B cell (primary cell): ENCODE results near the gene APP. TPM values are rescaled to one million over a fixed set of nuclear protein-coding genes. Genes with fewer than 3 reads are reported as not detected.

Source experiments
- ATAC-seq: fragments of 200-7000 bp; cut with Tn5 transposase; one replicate; pipeline ENCODE4 v1.10.0; 2021; ENCODE audit warnings: low read depth, mild to moderate bottlenecking, moderate number of reproducible peaks, moderate library complexity
- CTCF ChIA-PET: fragments of 350-600 bp; sonication (Branson Sonifier 250); formaldehyde crosslinking; loops from one replicate; lab custom pipeline; 2021; ENCODE audit warnings: antibody characterized with exemption, inconsistent platforms; lab: Charles Lee
- POLR2A ChIA-PET: fragments of 350-600 bp; sonication (Branson Sonifier 250); formaldehyde crosslinking; loops from one replicate; lab custom pipeline; 2021; ENCODE audit warnings: antibody characterized with exemption; lab: Charles Lee
- DNase-seq: peaks from one replicate; pipeline ENCODE4 v3.0.0; 2013
- H2AFZ ChIP-seq: 2 replicates; pipeline ENCODE4 v1.6.1; 2012; ENCODE audit warnings: mild to moderate bottlenecking, low read depth, low read length; ENCODE audit not compliant: insufficient read depth, poor library complexity, severe bottlenecking
- H3K27ac ChIP-seq, 2 donors: 1 replicate in 1 of 2; 2 replicates in 1 of 2; pipeline ENCODE4 v1.5.1; 2012 to 2013; ENCODE audit warnings: low read length in 2 of 2, mild to moderate bottlenecking in 2 of 2, moderate library complexity in 1 of 2
- H3K27me3 ChIP-seq, 4 experiments: fragments of 200-600 bp in 1 of 4; sonication (generic) in 1 of 4; replicated peaks in 1 of 4; 1 replicate in 2 of 4; 2 replicates in 2 of 4; pipeline versions ENCODE4 v1.6.1 to v1.7.0; 2013 to 2016; ENCODE audit warnings: low read length in 3 of 4, mild to moderate bottlenecking in 2 of 4, mixed read lengths in 1 of 4, moderate library complexity in 1 of 4; ENCODE audit not compliant: insufficient read depth in 4 of 4, control insufficient read depth in 3 of 4; ENCODE audit errors: control extremely low read depth in 1 of 4
- H3K36me3 ChIP-seq, 2 experiments: replicated peaks in 1 of 2; 1 replicate in 1 of 2; 2 replicates in 1 of 2; pipeline versions ENCODE4 v1.6.1 to v1.7.1; 2013; ENCODE audit warnings: low read length in 1 of 2; ENCODE audit not compliant: insufficient read depth in 2 of 2, control insufficient read depth in 1 of 2; ENCODE audit errors: control extremely low read depth in 1 of 2, extremely low read depth in 1 of 2
- H3K4me1 ChIP-seq, 2 donors: fragments of 200-600 bp in 1 of 2; sonication (generic) in 1 of 2; 1 replicate in 1 of 2; 2 replicates in 1 of 2; pipeline versions ENCODE4 v1.5.1 to v1.6.1; 2013 to 2017; ENCODE audit warnings: low read length in 2 of 2; ENCODE audit not compliant: control insufficient read depth in 2 of 2, insufficient read depth in 2 of 2
- H3K4me2 ChIP-seq: replicated peaks from 2 replicates; pipeline ENCODE3; 2012; ENCODE audit warnings: mild to moderate bottlenecking, low read depth, low read length; ENCODE audit not compliant: poor library complexity, severe bottlenecking
- H3K4me3 ChIP-seq, 5 experiments: fragments of 200-600 bp in 1 of 5; sonication (generic) in 1 of 5; 1 replicate in 3 of 5; 2 replicates in 2 of 5; pipeline versions ENCODE4 v1.5.1 to v1.7.0; 2011 to 2016; ENCODE audit warnings: low read length in 4 of 5, mild to moderate bottlenecking in 4 of 5, low read depth in 2 of 5, control low read depth in 1 of 5, moderate library complexity in 1 of 5; ENCODE audit not compliant: insufficient read depth in 1 of 5; ENCODE audit errors: control extremely low read depth in 1 of 5, extremely low read depth in 1 of 5
- H3K79me2 ChIP-seq: fragments of 200-600 bp; sonication (generic); one replicate; pipeline ENCODE4 v1.6.0; 2016; ENCODE audit warnings: low read length; ENCODE audit not compliant: control insufficient read depth, insufficient read depth
- H3K9ac ChIP-seq: fragments of 200-600 bp; sonication (generic); 2 replicates; pipeline ENCODE4 v1.6.1; 2017; ENCODE audit warnings: mild to moderate bottlenecking, low read length, moderate library complexity
- H3K9me3 ChIP-seq, 3 donors: one replicate each; pipeline versions ENCODE4 v1.6.1 to v1.7.1; 2013; ENCODE audit warnings: low read length in 2 of 3; ENCODE audit not compliant: control insufficient read depth in 2 of 3, insufficient read depth in 1 of 3; ENCODE audit errors: control extremely low read depth in 1 of 3
- H4K20me1 ChIP-seq: 2 replicates; pipeline ENCODE4 v1.6.0; 2012; ENCODE audit warnings: mild to moderate bottlenecking, low read length; ENCODE audit not compliant: insufficient read depth, control insufficient read depth, poor library complexity, severe bottlenecking
- H3K27ac Mint-ChIP-seq: one replicate; pipeline ENCODE4 v1.8.0; 2021; ENCODE audit warnings: mixed read lengths
- H3K27me3 Mint-ChIP-seq: one replicate; pipeline ENCODE4 v1.8.0; 2021; ENCODE audit warnings: mixed read lengths
- H3K4me1 Mint-ChIP-seq: one replicate; pipeline ENCODE4 v1.8.0; 2021; ENCODE audit warnings: mixed read lengths
- H3K4me3 Mint-ChIP-seq: one replicate; pipeline ENCODE4 v1.8.0; 2021; ENCODE audit warnings: mixed read lengths
- H3K9me3 Mint-ChIP-seq: one replicate; pipeline ENCODE4 v1.8.0; 2022; ENCODE audit warnings: mixed read lengths; ENCODE audit not compliant: insufficient read depth
- EZH2 ChIP-seq: IDR thresholded peaks from 2 replicates; pipeline ENCODE4 v1.6.1; 2012; ENCODE audit warnings: borderline replicate concordance, low read depth, mild to moderate bottlenecking, moderate library complexity, low read length; ENCODE audit not compliant: insufficient read depth, poor library complexity, severe bottlenecking
- WGBS: methylation state at CpG from one replicate; pipeline ENCODE4 v1.1.5; 2013; ENCODE audit warnings: missing lambda C conversion rate; ENCODE audit not compliant: insufficient coverage; 5-methylcytosine and 5-hydroxymethylcytosine counted together
- intact Hi-C: fragments of 100-400 bp; cut with micrococcal nuclease; formaldehyde crosslinking; loops from one replicate; pipeline ENCODE4 v1.10.0; 2022
- polyA plus RNA-seq: library from polyadenylated mRNA; depleted of rRNA; stranded (reverse); fragments of >200 nt; gene quantifications from 2 replicates; pipeline ENCODE4 v1.2.3, GENCODE V29; 2012
- total RNA-seq, 2 donors: library from RNA; stranded (reverse); fragments of 120-200 nt in 1 of 2; gene quantifications; 1 replicate in 1 of 2; 2 replicates in 1 of 2; pipeline versions ENCODE4 v1.2.3 to v1.2.4, GENCODE V29; 2013 to 2022
- TF ChIP-seq, protein P1 (sequence below): fragments of 200-600 bp; IDR thresholded peaks from one replicate; pipeline ENCODE4 v1.8.0; 2022; ENCODE audit warnings: antibody characterized with exemption, mild to moderate bottlenecking

The APP gene
- total and polyA plus RNA-seq, 2 donors (not counting 1 experiment from before 2014, with no cell fraction given): 28.3 to 34.7 TPM

DNA sequence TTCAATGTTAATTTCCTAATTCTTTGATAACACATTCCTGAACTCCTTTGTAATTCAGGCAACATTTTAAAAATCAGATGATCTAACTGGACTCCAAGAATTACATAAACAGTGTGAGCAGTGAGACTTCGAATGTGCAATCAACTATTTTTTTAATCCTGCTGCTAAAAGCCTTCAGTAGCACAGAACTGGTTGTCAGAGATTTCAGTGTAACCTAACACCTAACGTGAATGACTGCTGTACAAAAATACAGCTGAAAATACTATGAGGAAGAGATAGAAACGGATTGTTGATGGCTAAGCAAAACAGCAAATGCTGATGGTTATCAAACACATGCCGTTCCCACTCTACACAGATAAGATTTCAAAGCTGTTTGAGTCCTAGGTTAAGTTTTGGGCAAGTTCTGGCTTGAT, 46.1 kb downstream of the APP start:
- CTCF ChIA-PET: no interaction called here

DNA sequence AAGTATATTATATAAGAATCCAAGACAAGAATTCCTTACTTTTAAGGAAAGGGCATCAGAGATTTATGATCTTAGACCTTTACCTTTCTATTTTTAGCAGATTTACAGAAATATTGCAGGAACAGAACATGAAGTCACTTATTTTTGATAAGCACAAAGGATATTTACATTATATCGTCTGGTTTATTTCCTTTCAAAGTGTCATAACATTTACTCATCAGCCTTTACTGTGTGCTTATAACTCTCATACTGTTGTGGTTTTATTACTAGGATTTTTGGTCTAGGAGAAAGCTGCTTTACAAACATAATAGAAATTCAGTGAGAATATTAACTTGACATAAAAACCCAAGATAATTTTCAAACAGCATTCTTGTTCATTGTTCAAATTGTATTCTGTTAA, 47.6 kb downstream of the APP start:
- no peaks in the 10 kb centered on the region for H3K27me3 ChIP-seq
- H3K79me2 ChIP-seq: peaks cover 9% of the 10 kb centered on the region
- H4K20me1 ChIP-seq: no peaks in the 10 kb centered on the region
- peaks cover 11 to 20% of the 10 kb centered on the region in 2 donors for H3K4me1 ChIP-seq
- CTCF ChIA-PET: no interaction called here
- H3K4me2 ChIP-seq: no peak overlapping the region
- TF ChIP-seq EZH2: no peak
- TF ChIP-seq, protein P1, sequence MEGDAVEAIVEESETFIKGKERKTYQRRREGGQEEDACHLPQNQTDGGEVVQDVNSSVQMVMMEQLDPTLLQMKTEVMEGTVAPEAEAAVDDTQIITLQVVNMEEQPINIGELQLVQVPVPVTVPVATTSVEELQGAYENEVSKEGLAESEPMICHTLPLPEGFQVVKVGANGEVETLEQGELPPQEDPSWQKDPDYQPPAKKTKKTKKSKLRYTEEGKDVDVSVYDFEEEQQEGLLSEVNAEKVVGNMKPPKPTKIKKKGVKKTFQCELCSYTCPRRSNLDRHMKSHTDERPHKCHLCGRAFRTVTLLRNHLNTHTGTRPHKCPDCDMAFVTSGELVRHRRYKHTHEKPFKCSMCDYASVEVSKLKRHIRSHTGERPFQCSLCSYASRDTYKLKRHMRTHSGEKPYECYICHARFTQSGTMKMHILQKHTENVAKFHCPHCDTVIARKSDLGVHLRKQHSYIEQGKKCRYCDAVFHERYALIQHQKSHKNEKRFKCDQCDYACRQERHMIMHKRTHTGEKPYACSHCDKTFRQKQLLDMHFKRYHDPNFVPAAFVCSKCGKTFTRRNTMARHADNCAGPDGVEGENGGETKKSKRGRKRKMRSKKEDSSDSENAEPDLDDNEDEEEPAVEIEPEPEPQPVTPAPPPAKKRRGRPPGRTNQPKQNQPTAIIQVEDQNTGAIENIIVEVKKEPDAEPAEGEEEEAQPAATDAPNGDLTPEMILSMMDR: no peak
- no CpG with 5 or more reads among the region's 1 CpG for WGBS
- Mint-ChIP-seq H3K9me3 (no peaks in the 10 kb centered on the region), H3K27me3 (no peaks in the 10 kb centered on the region), H3K4me3 (no peak overlapping the region), H3K27ac (no peak overlapping the region), H3K4me1 (peaks cover 16% of the 10 kb centered on the region)
- no peak overlapping the region for H2AFZ ChIP-seq
- no peak for DNase-seq
- POLR2A ChIA-PET: no interaction called here
- intact Hi-C loops: no loop called here
- H3K36me3 ChIP-seq: no peaks in the 10 kb centered on the region
- H3K9ac ChIP-seq: no peak overlapping the region
- H3K27ac ChIP-seq: no peak overlapping the region
- no peak for ATAC-seq
- H3K9me3 ChIP-seq: no peaks in the 10 kb centered on the region
- H3K4me3 ChIP-seq: no peak overlapping the region

More for the DNA sequence above, 46.1 kb downstream of the APP start:
- TF ChIP-seq EZH2: no peak
- TF ChIP-seq, protein P1: no peak
- H3K27me3 ChIP-seq: no peaks in the 10 kb centered on the region
- intact Hi-C loops: no loop called here
- DNase-seq (no peak), ATAC-seq (no peak)
- H2AFZ ChIP-seq: no peak overlapping the region
- POLR2A ChIA-PET: no interaction called here
- Mint-ChIP-seq H3K27ac (no peak overlapping the region), H3K9me3 (no peaks in the 10 kb centered on the region), H3K4me3 (no peak overlapping the region), H3K4me1 (peaks cover 4% of the 10 kb centered on the region), H3K27me3 (no peaks in the 10 kb centered on the region)
- no peaks in the 10 kb centered on the region for H4K20me1 ChIP-seq
- H3K4me2 ChIP-seq: no peak overlapping the region
- H3K36me3 ChIP-seq: no peaks in the 10 kb centered on the region
- H3K9ac ChIP-seq: no peak overlapping the region
- H3K9me3 ChIP-seq: no peaks in the 10 kb centered on the region
- H3K4me3 ChIP-seq: no peak overlapping the region
- no CpG with 5 or more reads among the region's 4 CpGs for WGBS
- H3K27ac ChIP-seq: no peak overlapping the region
- peaks cover 4 to 7% of the 10 kb centered on the region in 2 donors for H3K4me1 ChIP-seq
- H3K79me2 ChIP-seq: peaks cover 5% of the 10 kb centered on the region
